Stimulated activated CD4-positive, alpha-beta T cell treated with anti-CD3 and anti-CD28 coated beads, TNF-alpha, amount 100 ng/mL, for 1 hour (primary cell): Measurements from ENCODE around the gene LCN10.
"Not testable (repeated sequence)": the region's sequence is repeated elsewhere in the genome, so short reads cannot be mapped to it uniquely, and the experiment has no call there.

Experiments used
- DNase-seq, 3 donors: peaks; one replicate each; pipeline ENCODE4 v3.0.0-alpha.2; 2020; ENCODE audit warnings: low read depth in 3 of 3, low spot score in 1 of 3

The LCN10 gene

DNA sequence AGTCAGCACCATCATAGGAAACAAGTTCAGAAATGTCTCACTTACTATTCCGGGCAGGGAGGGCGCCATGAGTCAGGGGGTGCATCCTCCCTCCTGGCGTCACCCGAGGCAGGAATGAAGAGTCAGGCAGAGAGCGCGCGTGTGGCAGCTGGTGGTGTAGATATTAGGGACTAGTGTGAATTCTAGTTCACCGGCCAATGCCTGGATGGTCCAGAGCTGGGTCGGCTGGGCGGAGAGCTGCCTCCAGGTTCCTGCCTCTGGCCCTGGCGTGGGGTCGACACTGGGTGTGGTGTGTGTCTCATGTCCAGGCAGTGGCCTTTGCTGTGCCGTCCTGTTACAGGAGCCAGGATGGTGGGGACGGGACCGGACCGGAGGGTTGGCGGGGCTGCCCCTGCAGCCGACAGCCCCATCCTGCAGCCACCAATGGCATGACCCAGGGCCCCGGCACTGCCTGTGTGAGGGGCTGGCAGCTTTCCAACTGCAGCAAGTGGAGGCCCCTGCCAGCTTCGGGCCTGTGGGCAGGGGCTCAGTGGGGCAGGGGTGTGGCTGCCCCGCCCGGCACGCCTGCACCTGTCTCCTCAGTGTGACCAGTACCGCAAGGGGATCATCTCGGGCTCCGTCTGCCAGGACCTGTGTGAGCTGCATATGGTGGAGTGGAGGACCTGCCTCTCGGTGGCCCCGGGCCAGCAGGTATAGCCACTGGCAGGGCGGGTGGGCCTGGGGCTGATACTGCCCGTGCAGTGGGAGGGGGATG is 21.2 kb downstream of the LCN10 start:
- DNase-seq = no peak

DNA sequence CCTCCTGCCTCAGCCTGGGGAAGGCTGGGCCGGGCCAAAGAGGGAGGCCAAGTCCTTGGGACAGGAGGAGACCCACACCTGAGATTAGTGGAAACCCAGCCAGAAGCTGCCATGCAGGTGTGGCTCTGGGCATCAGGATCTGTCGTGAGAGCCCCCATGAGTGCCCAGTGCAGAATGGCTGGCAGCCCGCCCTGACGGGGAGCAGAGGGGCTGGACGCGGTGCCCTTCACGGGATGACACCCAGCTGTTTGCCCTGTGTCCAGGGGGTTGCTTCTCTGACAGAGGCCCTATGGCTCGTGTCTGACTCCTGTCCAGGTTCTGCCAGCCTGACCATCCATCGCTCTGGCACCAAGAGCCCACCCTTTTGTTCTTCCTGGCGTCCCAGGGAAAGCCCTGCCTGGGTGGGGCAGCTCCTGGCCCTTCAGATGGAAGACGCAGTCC is 21.8 kb downstream of the LCN10 start:
- DNase-seq = no peak

- DNase-seq = no peak
Observed at GRCh38 chr9:136720251-136720897, 22.4 kb downstream of the LCN10 start.

GRCh38 chr9:136719195-136719880 is 23.4 kb downstream of the LCN10 start:
- DNase-seq = no peak

GRCh38 chr9:136718345-136719194 is 24.2 kb downstream of the LCN10 start:
- no peak for DNase-seq

DNA sequence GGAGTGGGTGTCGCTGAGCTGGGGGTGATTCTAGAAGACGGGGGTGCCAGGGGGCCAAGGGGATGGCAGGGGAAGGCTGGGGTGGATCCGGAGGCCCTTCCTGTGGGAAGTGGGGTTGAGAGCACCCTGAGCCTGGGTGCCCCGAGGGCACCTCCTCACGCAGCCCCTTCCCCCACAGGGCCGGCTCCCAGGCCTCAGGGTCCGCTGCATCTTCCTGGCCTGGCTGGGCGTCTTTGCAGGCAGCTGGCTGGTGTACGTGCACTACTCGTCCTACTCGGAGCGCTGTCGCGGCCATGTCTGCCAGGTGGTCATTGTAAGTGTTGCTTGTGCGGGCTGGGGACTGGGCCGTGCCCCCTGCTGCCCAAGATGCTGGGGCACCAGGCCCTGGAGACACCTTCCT is 25.3 kb downstream of the LCN10 start:
- no peak for DNase-seq

- DNase-seq = no peak
Observed at GRCh38 chr9:136714893-136715274, 27.9 kb downstream of the LCN10 start.

DNA sequence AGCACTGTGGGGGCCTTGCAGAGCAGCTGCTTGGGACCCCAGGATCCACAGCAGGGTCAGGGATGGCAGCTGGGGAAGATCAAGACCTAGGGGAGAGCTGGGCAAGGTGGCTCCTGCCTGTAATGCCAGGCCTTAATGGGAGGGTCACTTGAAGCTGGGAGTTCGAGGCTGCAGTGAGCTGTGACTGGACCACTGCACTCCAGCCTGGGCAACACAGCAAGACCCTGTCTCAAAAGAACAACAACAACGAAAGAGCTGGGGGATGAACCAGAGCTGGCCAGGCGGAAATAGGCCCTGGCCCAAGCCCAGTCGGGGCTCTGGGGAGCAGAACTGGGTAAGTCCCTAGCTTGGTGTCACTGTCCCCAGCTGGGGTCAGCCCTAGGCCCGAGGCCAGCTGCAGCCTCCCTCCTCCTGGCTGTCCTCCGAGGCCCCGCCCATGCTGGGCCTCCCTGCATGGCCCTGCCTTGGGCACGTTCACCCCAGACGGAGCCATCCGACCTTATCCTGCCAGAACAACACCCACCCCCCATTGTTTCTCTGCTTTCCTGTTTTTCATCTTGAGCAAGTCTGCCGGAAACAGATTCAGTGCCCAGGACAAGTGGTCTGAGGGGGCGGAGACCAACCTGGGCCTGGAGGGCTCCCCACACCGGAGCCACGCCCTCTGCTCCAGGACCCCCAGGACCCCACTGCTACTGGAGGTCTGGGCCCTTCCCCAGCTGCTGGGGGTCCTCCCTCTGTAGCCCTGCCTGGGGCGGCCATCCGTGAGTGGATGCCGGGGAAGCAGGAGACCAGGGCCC is 28.4 kb downstream of the LCN10 start:
- no peak for DNase-seq

DNA sequence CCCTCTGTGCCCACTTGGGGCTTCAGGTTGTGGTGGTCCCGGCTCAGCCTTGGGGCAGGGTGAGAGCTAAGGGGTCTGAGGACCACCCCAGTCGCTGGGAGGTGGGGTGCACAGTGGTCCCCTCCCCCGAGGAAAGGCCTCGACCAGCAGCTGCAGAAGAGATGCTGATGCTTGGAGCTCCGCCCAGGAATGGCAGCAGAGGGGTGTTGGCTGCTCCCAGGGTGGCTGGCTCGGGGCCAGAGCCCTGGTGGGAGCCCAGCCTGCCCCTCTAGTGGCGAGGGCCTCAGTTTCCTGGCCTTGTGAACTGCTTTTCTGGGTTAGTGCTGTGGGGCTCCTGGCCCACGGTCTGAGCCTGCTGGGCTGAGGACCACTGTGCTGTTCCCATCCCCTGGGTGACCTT is 29.2 kb downstream of the LCN10 start:
- DNase-seq = no peak

- DNase-seq = no peak
Observed at GRCh38 chr9:136712690-136713544, 29.8 kb downstream of the LCN10 start.

- DNase-seq = no peak
Observed at GRCh38 chr9:136711751-136712689, 30.7 kb downstream of the LCN10 start, which contains the start of gene DIPK1B. Gene DIPK1B (plus strand): TSS chr9:136712572. CDS start chr9:136712666, 94 bp downstream.

DNA sequence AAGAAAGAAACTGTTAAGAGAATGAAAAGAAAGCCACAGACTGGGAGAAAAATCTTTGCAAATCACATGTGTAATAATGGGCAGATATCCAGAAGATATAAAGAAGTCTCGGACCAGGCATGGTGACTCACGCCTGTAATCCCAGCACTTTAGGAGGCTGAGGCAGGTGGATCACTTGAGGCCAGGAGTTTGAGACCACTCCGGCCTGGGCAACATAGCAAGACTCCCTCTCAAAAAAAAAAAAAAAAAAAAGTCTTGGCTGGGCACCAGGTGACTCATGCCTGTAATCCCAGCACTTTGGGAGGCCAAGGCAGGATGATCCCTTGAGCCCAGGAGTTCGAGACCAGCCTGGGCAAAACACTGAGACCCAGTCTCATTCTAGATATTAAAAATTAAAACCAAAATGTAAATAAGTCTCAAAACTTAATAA is 31.5 kb downstream of the LCN10 start:
- DNase-seq = not testable (repeated sequence)

DNA sequence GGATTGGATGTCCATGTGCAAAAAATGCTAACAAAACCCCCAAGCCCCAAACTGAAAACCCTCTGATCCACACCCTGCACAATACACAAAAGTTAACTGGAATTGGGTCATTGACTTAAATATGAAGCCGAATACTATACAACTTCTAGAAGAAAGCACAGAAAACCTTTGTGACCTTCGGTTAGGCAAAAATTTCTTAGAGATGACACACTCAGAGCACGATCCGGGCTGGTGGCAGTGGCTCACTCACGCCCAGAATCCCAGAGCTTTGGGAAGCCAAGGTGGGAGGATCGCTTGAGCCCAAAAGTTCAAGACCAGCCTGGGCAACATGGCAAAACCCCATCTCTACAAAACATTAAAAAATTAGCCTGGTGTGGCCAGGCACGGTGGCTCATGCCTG is 32.2 kb downstream of the LCN10 start:
- DNase-seq = no peak

DNA sequence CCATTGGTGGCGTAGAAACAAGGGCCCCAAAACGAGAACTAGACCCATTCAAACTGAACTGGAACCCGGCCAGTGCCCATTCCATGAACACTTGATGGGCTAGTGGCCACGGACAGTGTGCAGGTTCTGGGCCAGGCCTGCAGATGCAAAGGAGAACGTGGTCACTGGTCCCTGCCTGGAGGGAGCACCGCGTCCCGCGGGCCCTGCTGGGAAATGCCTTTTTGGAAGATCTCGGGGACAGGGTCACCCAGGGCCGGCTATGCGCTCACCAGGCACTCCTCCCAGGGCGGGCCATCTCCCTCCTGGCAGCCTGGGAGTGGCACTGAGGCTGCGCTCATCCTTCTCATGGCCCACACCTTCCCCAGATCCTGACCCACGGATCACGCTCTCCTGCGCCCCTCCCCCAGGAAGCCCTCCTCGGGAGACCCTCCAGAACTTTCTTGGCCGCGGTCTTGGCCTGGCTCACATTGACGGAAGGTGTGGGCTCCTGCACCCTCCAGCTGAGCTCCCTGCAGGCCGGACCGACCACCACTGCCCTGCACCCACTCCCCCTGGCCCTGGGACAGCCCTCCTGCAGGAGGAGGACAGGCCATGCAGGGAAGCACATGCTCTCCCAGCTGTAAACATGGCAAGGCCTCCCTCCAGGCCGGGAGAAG is 33.2 kb downstream of the LCN10 start:
- DNase-seq = no peak

- DNase-seq = no peak
Observed at GRCh38 chr9:136707849-136708517, 34.8 kb downstream of the LCN10 start.

DNA sequence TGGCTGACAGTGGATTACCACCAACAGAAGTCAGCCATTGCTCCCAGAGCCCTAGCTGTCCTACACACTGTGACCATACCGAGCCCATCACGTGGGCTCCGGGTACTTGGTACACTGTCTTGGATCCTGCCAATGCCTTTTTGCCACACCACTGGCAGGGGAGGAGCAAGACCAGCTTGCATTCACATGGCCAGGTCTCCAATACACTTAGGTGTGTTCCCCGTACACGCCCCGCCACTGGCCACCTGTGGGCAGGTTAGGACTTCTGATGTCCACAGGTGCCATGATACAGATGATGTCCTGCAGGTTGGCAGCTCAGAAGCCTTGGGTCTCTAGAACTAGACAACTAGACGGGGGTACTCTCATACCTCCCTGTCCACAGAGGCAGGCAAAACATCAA is 35.7 kb downstream of the LCN10 start:
- no peak for DNase-seq

GRCh38 chr9:136705564-136705963 is 37.2 kb downstream of the LCN10 start:
- DNase-seq = no peak
